Epithelial cell of proximal tubule (primary cell): ENCODE results near the gene AHI1. TPM values are rescaled to one million over a fixed set of nuclear protein-coding genes. Genes with fewer than 3 reads are reported as not detected.

Experiments
- DNase-seq: peaks from one replicate; pipeline ENCODE4 v3.0.0-alpha.2; 2011; ENCODE audit warnings: low read depth
- H3K4me3 ChIP-seq: 2 replicates; pipeline ENCODE4 v1.5.1; 2011; ENCODE audit warnings: low read depth, mild to moderate bottlenecking, low read length
- total RNA-seq: library from RNA; depleted of rRNA; stranded (reverse); fragments of >200 nt; gene quantifications from 2 replicates; pipeline ENCODE4 v1.2.3, GENCODE V29; 2015
- TF ChIP-seq, protein P1 (sequence below): conservative IDR thresholded peaks from 2 replicates; pipeline ENCODE4 v1.5.1; 2012; ENCODE audit warnings: low read depth, mild to moderate bottlenecking, low read length

The AHI1 gene
- total RNA-seq, 1 donor from 2014 or later: 7.5 TPM

DNA sequence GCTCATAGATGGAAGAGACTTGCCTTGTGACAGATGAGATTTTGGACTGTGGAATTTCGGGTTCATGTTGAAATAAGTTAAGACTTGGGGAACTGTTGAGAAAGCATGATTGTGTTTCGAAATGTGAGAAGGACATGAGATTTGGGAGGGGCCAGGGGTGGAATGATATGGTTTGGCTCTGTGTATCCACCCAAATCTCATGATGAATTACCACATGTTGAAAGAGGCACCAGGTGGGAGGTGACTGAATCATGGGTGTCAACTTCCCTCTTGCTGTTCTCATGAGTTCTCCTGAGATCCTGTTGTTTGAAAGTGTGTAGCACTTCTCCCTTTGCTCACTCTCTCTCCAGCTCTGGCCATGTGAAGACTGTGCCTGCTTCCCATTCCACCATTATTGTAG lies 17.9 kb downstream of the AHI1 start:
- TF ChIP-seq, protein P1, sequence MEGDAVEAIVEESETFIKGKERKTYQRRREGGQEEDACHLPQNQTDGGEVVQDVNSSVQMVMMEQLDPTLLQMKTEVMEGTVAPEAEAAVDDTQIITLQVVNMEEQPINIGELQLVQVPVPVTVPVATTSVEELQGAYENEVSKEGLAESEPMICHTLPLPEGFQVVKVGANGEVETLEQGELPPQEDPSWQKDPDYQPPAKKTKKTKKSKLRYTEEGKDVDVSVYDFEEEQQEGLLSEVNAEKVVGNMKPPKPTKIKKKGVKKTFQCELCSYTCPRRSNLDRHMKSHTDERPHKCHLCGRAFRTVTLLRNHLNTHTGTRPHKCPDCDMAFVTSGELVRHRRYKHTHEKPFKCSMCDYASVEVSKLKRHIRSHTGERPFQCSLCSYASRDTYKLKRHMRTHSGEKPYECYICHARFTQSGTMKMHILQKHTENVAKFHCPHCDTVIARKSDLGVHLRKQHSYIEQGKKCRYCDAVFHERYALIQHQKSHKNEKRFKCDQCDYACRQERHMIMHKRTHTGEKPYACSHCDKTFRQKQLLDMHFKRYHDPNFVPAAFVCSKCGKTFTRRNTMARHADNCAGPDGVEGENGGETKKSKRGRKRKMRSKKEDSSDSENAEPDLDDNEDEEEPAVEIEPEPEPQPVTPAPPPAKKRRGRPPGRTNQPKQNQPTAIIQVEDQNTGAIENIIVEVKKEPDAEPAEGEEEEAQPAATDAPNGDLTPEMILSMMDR: no peak
- no peak overlapping the region for H3K4me3 ChIP-seq
- DNase-seq: no peak

DNA sequence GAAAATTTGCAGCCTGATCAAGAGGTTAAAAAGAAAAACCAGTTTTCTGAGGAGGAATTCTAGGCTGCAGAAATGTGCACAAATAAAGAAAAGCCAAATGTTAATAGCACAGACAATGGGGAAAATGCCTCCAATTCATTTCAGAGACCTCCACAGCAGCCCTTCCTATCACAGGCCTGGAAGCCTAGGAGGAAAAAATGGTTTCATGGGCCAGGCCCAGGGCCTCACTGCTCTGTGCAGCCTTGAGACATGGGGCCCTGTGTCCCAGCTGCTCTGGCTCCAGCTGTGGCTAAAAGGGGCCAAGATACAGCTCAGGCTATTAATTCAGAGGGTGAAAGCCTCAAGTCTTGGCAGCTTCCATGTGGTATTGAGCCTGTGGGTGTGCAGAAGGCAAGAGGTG lies 18.9 kb downstream of the AHI1 start:
- no peak overlapping the region for H3K4me3 ChIP-seq

DNA sequence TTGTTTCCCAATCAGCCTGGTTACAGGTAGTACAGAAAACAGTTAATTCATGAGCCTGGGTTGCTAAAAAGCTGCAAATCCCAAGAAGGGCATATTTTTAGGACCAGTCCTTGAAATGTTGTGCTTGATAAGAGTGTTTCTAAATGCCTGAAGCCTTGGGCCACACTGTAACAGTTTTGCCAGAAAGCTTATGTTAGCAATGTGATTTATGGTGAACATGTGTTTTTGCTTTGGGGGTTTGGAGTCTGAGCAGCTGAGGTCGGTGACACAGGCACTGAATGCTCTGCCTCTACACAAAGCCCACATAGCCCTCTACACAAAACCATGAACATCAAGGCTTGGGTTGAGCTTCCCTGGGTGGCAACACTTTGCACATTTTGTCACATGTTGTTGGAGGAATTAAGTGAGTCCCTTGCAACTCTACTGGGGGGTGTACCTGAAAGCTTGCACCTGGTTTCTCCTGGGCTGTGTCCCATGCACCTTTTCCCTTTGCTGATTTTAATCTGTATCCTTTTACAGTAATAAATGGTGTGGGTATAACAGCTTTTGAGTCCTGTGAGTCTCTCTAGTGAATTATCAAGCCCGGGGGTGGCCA lies 22.2 kb downstream of the AHI1 start:
- no peak overlapping the region for H3K4me3 ChIP-seq
- TF ChIP-seq, protein P1: no peak
- no peak for DNase-seq

More for the DNA sequence above, 18.9 kb downstream of the AHI1 start:
- TF ChIP-seq, protein P1: no peak
- DNase-seq: no peak

DNA sequence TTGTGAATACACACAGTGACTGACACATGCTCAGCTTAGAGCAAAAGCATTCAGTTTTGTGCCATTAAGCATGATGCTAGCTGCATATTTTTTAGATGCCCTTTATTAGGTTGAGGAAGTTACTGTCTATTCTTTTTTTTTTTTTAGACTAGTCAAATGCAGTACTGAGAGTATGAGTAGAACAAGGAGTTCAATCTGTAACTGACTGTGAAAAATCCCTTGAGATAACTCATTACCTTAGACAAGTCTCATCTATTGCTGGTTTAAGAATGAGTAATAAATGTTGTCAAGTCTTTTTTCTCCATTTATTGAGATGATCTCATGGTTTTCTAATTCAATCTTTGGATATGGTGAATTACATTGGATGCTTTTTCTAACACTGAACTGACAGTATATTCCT lies 23.2 kb downstream of the AHI1 start:
- no peak for DNase-seq
- TF ChIP-seq, protein P1: no peak
- H3K4me3 ChIP-seq: no peak overlapping the region

DNA sequence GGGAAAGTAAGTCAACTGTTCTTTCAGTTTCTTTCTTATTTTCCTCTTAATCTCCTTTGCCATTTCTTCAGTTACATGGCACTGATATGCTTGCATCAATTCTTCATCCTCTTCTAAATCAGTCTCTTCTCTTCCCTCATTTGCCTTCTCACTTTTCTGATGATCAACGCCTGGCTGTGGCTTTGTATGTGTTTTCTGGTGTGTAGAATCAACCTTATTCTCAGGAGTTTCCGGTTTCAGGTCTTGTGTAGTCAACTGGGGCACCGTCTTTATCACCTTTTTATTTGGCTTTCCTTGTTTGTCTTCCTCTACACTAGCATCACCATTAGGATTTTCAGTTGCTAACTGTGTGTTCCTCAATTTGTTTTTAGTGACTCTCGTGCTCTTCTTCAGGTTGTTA lies 31.6 kb downstream of the AHI1 start:
- no peak for DNase-seq
- no peak overlapping the region for H3K4me3 ChIP-seq
- TF ChIP-seq, protein P1: no peak

DNA sequence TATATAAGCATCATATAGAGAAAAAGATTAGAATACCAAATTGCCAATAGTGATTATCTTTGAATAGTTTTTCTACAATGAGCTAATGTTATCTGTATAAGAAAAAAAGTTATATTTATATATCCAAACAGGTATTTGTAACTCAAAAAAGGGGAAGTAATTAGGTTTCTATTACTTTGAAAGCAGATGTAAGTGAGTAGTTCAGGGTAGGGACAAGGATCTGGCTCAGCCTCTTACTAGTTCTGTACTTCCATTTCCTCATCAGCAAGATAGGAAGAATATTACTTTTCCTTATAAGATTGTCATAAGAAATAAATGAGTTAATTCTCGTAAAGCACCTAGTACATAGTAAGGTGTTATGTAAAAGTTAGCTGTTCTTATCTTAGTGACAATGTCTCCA lies 32.2 kb downstream of the AHI1 start:
- TF ChIP-seq, protein P1: no peak
- H3K4me3 ChIP-seq: no peak overlapping the region
- no peak for DNase-seq

DNA sequence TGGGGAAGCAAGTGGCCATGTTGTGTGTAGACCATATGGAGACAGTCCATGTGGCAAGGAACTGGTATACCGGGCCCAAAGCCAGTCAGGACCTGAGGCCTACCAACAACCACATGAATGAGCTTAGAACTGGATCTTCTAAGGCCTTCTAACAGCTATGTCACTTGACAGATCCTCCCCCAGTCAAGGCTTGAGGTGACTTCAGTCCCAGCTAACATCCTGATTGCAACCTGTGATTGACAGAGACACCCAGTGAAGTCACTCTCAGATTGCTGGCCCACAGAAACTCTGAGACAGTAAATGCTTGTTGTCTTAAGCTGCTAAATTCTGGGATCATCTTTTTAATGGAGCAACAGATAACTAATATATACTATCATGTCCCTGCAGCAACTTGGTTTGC lies 32.9 kb downstream of the AHI1 start:
- no peak for DNase-seq
- TF ChIP-seq, protein P1: no peak
- H3K4me3 ChIP-seq: no peak overlapping the region
